Stimulated activated CD8-positive, alpha-beta memory T cell treated with anti-CD3 and anti-CD28 coated beads, Interleukin-4, amount 100 ng/mL, for 4 hours (primary cell): ENCODE data around the gene TFPT.

Experiments used
- DNase-seq, 2 donors: peaks; one replicate each; pipeline ENCODE4 v3.0.0-alpha.2; 2020; ENCODE audit warnings: low read depth in 2 of 2, low spot score in 1 of 2

The TFPT gene

GRCh38 chr19:54081032-54081431 is 34.4 kb downstream of the TFPT start, which contains the start of gene TARM1:
TSS of gene TARM1 (minus strand) at chr19:54081365. CDS start at chr19:54081340, 25 bp downstream.
- no peak for DNase-seq

DNA sequence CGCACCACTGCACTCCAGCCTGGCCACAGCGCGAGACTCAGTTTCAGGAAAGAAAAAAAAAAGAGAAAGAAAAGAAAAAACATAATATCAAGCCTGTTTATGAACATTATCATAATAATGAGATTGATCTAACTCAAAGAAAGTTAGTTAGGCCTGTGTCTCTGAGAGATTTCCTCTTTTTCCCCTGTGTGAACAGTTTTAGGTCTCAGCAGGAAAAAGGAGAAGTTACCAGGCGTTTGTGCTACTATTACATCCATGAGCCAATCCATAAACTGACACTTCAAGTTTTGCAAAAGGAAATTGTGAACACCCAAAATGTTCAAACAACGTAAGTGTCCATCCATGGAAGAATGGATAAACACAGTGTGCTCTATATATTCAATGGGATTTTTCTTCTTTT is 38.1 kb downstream of the TFPT start:
- DNase-seq, result no peak

DNA sequence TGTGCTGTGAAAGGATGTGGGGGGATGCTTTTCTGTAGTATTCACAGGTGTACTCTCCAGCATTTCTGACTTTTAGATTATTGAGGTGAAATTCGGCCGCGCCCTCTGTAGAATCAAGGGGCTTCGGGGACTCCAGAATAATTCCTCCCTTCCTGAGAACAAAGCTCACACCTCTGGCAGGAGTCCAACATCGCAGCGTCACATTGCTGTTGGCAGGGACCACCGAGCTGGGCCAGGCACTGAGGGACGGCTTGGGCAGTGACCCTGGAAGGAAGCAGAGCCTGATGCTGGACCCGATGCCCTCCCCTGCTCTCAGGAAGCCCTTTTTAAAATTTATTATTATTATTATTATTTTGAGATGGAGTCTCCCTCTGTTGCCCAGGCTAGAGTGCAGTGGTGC is 40.6 kb downstream of the TFPT start:
- no peak for DNase-seq

DNA sequence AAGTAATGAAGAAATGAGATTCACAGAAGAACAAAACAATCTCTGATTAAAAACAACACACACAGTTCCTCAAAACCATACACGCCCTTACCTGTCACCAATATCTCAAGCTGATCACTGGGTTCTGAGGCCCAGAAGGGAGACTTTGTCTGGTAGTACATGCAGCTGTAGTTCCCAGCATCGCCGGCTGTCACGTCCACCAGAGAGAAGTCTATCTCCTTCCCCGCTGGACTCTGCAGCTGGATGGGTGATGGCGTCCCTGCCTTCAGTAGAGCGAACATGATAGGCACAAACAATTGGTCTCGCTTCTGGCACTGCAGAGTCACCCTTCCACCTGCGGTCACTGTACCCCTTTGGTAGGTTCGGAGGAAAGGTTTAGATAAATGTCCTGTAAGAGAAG is 41.6 kb downstream of the TFPT start:
- no peak for DNase-seq

DNA sequence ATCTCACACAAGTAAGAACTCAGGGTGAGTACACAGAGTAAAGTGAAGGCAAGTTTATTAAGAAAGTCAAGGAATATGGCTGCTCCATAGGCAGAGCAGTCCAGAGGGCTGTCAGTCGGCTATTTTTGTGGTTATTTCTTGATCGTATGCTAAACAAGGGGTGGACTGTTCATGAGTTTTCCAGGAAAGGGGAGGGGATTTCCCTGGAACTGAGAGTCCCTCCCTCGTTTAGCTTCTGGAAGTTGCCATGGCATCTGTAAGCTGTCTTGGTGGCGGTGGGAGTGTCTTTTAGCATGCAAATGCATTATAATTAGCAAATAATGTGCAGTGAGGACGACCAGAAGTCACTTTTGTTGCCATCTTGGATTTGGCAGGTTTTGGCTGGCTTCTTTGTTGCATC is 46.0 kb downstream of the TFPT start:
- DNase-seq, result no peak

- DNase-seq, result no peak
These were observed 51.9 kb downstream of the TFPT start, which contains the start of gene VSTM1 for GRCh38 chr19:54063350-54064116. TSS of gene VSTM1 (minus strand) at chr19:54063897. CDS start at chr19:54063777, 120 bp downstream.

DNA sequence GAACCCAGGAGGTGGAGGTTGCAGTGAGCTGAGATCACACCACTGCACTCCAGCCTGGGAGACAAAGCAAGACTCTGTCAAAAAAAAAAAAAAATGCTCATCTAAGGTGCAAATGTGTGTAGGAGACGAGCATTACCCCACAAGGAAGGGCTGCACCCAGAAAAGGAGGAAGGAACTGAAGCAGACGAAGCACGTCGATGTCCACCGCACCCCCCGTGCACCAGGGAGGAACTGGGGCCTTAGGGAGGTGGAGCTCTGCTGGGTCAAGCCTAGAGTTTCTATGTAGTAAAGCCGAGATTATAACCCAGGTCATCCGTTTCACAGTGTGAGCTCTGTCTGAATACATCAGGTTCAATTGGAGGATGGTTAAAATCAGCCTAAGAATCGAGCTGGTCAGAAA is 52.8 kb downstream of the TFPT start:
- DNase-seq, result no peak
